Measurements from ENCODE around the gene UCK1. TPM values are rescaled to one million over a fixed set of nuclear protein-coding genes. Genes with fewer than 3 reads are reported as not detected.

Gene UCK1
- total RNA-seq, result 30.7 and 32.2 TPM in 2 replicates
- long read RNA-seq, transcript UCK1-204 (7 exons, 2,167 nt), result major isoform, 35 of 39 reads
- long read RNA-seq, partial matches to known transcripts, result 2 of 39 reads
- long read RNA-seq, other reads (novel, unspliced or antisense), result 1 of 39 reads

DNA sequence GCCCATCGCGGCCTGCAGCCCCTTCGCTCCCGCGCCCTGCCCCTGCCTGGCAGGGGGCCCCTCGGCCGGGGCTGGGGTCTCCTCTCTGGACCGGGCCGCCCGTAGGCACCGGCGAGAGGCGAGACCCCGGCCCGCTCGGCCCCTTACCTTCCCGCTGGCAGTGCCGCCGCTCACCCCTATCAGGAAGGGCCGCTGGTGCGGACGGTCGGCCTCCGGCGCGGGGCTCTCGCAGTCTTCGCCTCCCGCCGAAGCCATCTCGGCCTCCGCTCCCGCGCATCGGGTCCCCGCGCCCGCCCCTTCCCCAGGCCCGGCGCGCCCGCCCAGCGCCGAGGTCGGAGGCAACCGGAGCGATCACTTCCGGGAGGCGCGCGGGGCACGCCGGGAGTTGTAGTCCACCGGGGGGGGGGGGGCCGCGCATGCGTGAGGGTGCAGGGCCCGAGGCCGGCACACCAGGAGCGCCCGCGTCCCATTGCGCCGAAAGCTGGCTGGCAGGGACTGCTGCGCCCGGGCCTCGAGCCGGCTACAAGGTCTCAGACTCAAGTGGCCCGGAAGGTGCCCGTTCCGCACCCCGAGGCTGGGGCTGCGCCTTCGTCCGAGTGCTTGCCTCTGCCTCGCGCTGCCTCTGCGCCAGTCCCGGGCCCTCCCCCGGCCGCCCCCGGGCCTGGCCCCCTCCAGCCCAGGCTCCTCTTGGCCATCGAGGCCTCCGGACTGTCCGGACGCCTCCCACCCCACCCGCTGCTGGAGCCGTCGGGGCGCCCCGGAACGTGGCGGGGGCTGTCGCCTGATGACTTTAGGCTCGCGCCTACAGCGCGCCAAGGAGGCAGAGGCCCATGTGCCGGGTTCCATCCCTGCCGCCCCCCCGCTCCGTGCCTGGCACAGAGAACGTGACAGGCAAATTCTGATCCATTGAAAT is at the start of gene UCK1:
UCK1 (minus strand) TSS at position 344 of the 913 bp plus-strand sequence; CDS start at position 255, 89 bp downstream.
- Mint-ChIP-seq H3K27me3 (ENCODE audit: unreplicated experiment) (no peaks in the 10 kb centered on the region), H3K36me3 (ENCODE audit: unreplicated experiment) (peaks cover 20% of the 10 kb centered on the region), H3K9me3 (ENCODE audit: unreplicated experiment) (no peaks in the 10 kb centered on the region), H3K27ac (ENCODE audit: unreplicated experiment) (no peak within 1 kb of the TSS), H3K4me1 (ENCODE audit: unreplicated experiment) (peaks cover 15% of the 10 kb centered on the region), H3K4me3 (ENCODE audit: unreplicated experiment) (peak within 1 kb of the TSS; percentile 79)
- peak; percentile 91 for DNase-seq (ENCODE audit: extremely low spot score, unreplicated experiment)
- TF ChIP-seq CTCF (IDR thresholded peaks at IDR 0.05), result no peak

DNA sequence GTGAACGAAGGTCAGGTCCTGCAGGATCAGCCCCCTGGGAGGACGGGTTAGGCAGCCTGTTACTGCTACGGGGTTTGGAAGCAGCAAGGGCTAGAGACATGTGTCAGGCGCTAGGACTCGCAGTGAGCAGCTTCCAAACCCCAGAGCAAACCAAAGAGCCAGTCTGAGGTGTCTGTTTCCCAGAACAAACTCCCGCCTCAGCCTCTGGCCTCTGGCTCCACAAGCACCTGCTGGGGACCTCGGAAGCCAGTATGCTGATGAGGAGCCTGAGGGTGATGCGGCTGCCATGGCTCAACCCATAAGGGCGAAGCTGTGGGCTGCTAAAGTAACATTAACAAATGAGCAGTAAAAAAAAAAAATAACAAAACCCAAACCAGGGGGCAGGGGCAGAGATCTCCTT is 49.3 kb upstream of the UCK1 start:
- Mint-ChIP-seq H3K27me3 (ENCODE audit: unreplicated experiment) (no peaks in the 10 kb centered on the region), H3K4me3 (ENCODE audit: unreplicated experiment) (no peak overlapping the region), H3K9me3 (ENCODE audit: unreplicated experiment) (no peaks in the 10 kb centered on the region), H3K4me1 (ENCODE audit: unreplicated experiment) (peaks cover 2% of the 10 kb centered on the region), H3K27ac (ENCODE audit: unreplicated experiment) (no peak overlapping the region), H3K36me3 (ENCODE audit: unreplicated experiment) (peaks cover 28% of the 10 kb centered on the region)
- DNase-seq (ENCODE audit: extremely low spot score, unreplicated experiment), result no peak
- no peak for TF ChIP-seq CTCF (IDR thresholded peaks at IDR 0.05)

- H3K27me3 Mint-ChIP-seq (ENCODE audit: unreplicated experiment), result no peaks in the 10 kb centered on the region
- no peak for DNase-seq (ENCODE audit: extremely low spot score, unreplicated experiment)
- H3K4me3 Mint-ChIP-seq (ENCODE audit: unreplicated experiment), result no peak overlapping the region
- H3K9me3 Mint-ChIP-seq (ENCODE audit: unreplicated experiment), result no peaks in the 10 kb centered on the region
- peaks cover 2% of the 10 kb centered on the region for H3K4me1 Mint-ChIP-seq (ENCODE audit: unreplicated experiment)
- no peak overlapping the region for H3K27ac Mint-ChIP-seq (ENCODE audit: unreplicated experiment)
- H3K36me3 Mint-ChIP-seq (ENCODE audit: unreplicated experiment), result peaks cover 28% of the 10 kb centered on the region
- no peak for TF ChIP-seq CTCF (IDR thresholded peaks at IDR 0.05)
Measured at GRCh38 chr9:131579789-131580211, 48.7 kb upstream of the UCK1 start.

GRCh38 chr9:131578731-131579504 is 47.9 kb upstream of the UCK1 start:
- DNase-seq (ENCODE audit: extremely low spot score, unreplicated experiment), result no peak
- Mint-ChIP-seq H3K4me3 (ENCODE audit: unreplicated experiment) (no peak overlapping the region), H3K27ac (ENCODE audit: unreplicated experiment) (no peak overlapping the region), H3K4me1 (ENCODE audit: unreplicated experiment) (peaks cover 2% of the 10 kb centered on the region), H3K9me3 (ENCODE audit: unreplicated experiment) (no peaks in the 10 kb centered on the region), H3K27me3 (ENCODE audit: unreplicated experiment) (no peaks in the 10 kb centered on the region), H3K36me3 (ENCODE audit: unreplicated experiment) (peaks cover 23% of the 10 kb centered on the region)
- no peak for TF ChIP-seq CTCF (IDR thresholded peaks at IDR 0.05)

Measured in osteocyte (in vitro differentiated cells).